CD4-positive, alpha-beta T cell treated with Interleukin-17A for 4 hours (primary cell): ENCODE measurements around the gene ZCCHC9.

Experiments used
- DNase-seq: peaks from one replicate; pipeline ENCODE4 v3.0.0-alpha.2; 2020; ENCODE audit warnings: mixed read lengths

The ZCCHC9 gene

GRCh38 chr5:81359881-81360280 lies 58.5 kb downstream of the ZCCHC9 start:
- DNase-seq: no peak

GRCh38 chr5:81360640-81361039 lies 59.3 kb downstream of the ZCCHC9 start:
- no peak for DNase-seq

GRCh38 chr5:81361600-81361999 lies 60.2 kb downstream of the ZCCHC9 start:
- no peak for DNase-seq
